SK-N-SH treated with all-trans-retinoic acid at 6 μM for 48 hours (cell line): Measurements from ENCODE around the gene RGS8.

Experiments used
- BACH2 ChIP-seq: fragments of 250-450 bp; sonication (Bioruptor Pico); IDR thresholded peaks from 2 replicates; pipeline ENCODE4 v1.9.0; 2021; ENCODE audit warnings: mild to moderate bottlenecking, borderline replicate concordance
- CSDC2 ChIP-seq: fragments of 250-450 bp; sonication (Bioruptor Pico); IDR thresholded peaks from 2 replicates; pipeline ENCODE4 v1.5.0; 2020; ENCODE audit warnings: mild to moderate bottlenecking, moderate library complexity
- GLIS3 ChIP-seq: fragments of 250-450 bp; sonication (Bioruptor Pico); IDR thresholded peaks from 2 replicates; pipeline ENCODE4 v1.5.0; 2020; ENCODE audit warnings: mild to moderate bottlenecking, moderate library complexity
- ISL1 ChIP-seq: fragments of 250-450 bp; sonication (Bioruptor Pico); IDR thresholded peaks from 2 replicates; pipeline ENCODE4 v2.1.2; 2022; ENCODE audit warnings: mild to moderate bottlenecking, moderate library complexity
- PATZ1 ChIP-seq: fragments of 250-450 bp; sonication (Bioruptor Pico); IDR thresholded peaks from 2 replicates; pipeline ENCODE4 v1.8.0; 2020; ENCODE audit warnings: mild to moderate bottlenecking, moderate library complexity, borderline replicate concordance
- PPARA ChIP-seq: fragments of 250-450 bp; sonication (Bioruptor Pico); IDR thresholded peaks from 2 replicates; pipeline ENCODE4 v1.5.0; 2020; ENCODE audit warnings: mild to moderate bottlenecking, borderline replicate concordance
- RARB ChIP-seq: fragments of 250-450 bp; sonication (Bioruptor Pico); IDR thresholded peaks from 2 replicates; pipeline ENCODE4 v1.8.0; 2021; ENCODE audit warnings: mild to moderate bottlenecking, moderate library complexity
- SNAI2 ChIP-seq: fragments of 250-450 bp; sonication (Bioruptor Pico); IDR thresholded peaks from 2 replicates; pipeline ENCODE4 v1.5.0; 2020; ENCODE audit warnings: mild to moderate bottlenecking, moderate library complexity
- ZC3H10 ChIP-seq: fragments of 250-450 bp; sonication (Bioruptor Pico); IDR thresholded peaks from 2 replicates; pipeline ENCODE4 v1.5.1; 2021; ENCODE audit warnings: mild to moderate bottlenecking, moderate library complexity

GRCh38 chr1:182651339-182651724 is 33.1 kb downstream of the RGS8 start:
- TF ChIP-seq BACH2 (CRISPR knock-in tag) (no peak), RARB (CRISPR knock-in tag) (no peak), CSDC2 (CRISPR knock-in tag) (no peak), GLIS3 (CRISPR knock-in tag) (no peak), PPARA (CRISPR knock-in tag) (no peak), ZC3H10 (no peak), ISL1 (CRISPR knock-in tag) (no peak), SNAI2 (no peak), PATZ1 (CRISPR knock-in tag) (no peak)
